Measurements from ENCODE around the gene F12.

- no peak for TF ChIP-seq POLR2A (IDR thresholded peaks at IDR 0.05)
- no peak for TF ChIP-seq CTCF (IDR thresholded peaks at IDR 0.05)
These were observed 41.1 kb downstream of the F12 start for GRCh38 chr5:177367981-177368868.
